ENCODE data around the gene OPN5.

DNA sequence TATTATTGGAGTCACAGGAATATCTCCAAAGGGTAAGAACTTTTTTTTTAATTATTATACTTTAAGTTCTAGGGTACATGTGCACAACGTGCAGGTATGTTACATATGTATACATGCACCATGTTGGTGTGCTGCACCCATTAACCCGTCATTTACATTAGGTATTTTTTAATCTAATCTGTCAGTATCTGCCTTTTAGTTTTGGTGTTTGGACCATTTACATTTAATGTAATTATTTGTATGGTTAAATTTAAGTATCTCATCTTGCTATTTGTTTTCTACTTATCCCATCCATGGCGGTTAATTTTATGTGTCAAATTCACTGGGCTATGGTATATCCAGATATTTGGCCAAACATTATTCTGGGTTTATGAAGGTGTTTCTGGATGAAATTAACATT lies 15.4 kb upstream of the OPN5 start:
- TF ChIP-seq, protein P1, sequence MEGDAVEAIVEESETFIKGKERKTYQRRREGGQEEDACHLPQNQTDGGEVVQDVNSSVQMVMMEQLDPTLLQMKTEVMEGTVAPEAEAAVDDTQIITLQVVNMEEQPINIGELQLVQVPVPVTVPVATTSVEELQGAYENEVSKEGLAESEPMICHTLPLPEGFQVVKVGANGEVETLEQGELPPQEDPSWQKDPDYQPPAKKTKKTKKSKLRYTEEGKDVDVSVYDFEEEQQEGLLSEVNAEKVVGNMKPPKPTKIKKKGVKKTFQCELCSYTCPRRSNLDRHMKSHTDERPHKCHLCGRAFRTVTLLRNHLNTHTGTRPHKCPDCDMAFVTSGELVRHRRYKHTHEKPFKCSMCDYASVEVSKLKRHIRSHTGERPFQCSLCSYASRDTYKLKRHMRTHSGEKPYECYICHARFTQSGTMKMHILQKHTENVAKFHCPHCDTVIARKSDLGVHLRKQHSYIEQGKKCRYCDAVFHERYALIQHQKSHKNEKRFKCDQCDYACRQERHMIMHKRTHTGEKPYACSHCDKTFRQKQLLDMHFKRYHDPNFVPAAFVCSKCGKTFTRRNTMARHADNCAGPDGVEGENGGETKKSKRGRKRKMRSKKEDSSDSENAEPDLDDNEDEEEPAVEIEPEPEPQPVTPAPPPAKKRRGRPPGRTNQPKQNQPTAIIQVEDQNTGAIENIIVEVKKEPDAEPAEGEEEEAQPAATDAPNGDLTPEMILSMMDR (IDR thresholded peaks at IDR 0.05) = no peak
- TF ChIP-seq POLR2A (IDR thresholded peaks at IDR 0.05) = no peak
